WTC11 (cell line): ENCODE data around the gene TBC1D14. TPM values are rescaled to one million over a fixed set of nuclear protein-coding genes. Genes with fewer than 3 reads are reported as not detected.
A peak's percentile ranks its signal among the peaks of the same experiment; 100 is the strongest.

Experiments used
- ATAC-seq: fragments of 200-7000 bp; cut with Tn5 transposase; 2 replicates; pipeline ENCODE4 v1.10.0; 2021; ENCODE audit warnings: mild to moderate bottlenecking, moderate library complexity
- CTCF ChIA-PET: fragments of 300-600 bp; sonication (Branson Sonifier 250); formaldehyde crosslinking; loops from one replicate; lab custom pipeline; 2021; ENCODE audit warnings: antibody characterized with exemption; lab: Charles Lee
- POLR2A ChIA-PET: fragments of 350-600 bp; sonication (Branson Sonifier 250); formaldehyde crosslinking; loops from one replicate; lab custom pipeline; 2021; ENCODE audit warnings: antibody characterized with exemption; lab: Charles Lee
- DNase-seq: peaks from one replicate; pipeline ENCODE4 v3.0.0; 2021; ENCODE audit warnings: low spot score
- H3K27ac Mint-ChIP-seq: 2 replicates; pipeline ENCODE4 v1.8.0; 2021; ENCODE audit warnings: mixed read lengths
- H3K27me3 Mint-ChIP-seq: 2 replicates; pipeline ENCODE4 v1.8.0; 2021; ENCODE audit warnings: low read depth, mild to moderate bottlenecking, moderate library complexity, mixed read lengths
- H3K36me3 Mint-ChIP-seq: 2 replicates; pipeline ENCODE4 v1.8.0; 2021; ENCODE audit warnings: mixed read lengths
- H3K4me1 Mint-ChIP-seq: 2 replicates; pipeline ENCODE4 v1.8.0; 2022; ENCODE audit warnings: mixed read lengths
- H3K4me3 Mint-ChIP-seq: 2 replicates; pipeline ENCODE4 v1.8.0; 2021; ENCODE audit warnings: mild to moderate bottlenecking, moderate library complexity, mixed read lengths
- H3K9me3 Mint-ChIP-seq: 2 replicates; pipeline ENCODE4 v1.8.0; 2021; ENCODE audit warnings: mixed read lengths
- CBFB ChIP-seq: sonication (generic); formaldehyde crosslinking; IDR thresholded peaks from 2 replicates; pipeline ENCODE4 v1.8.1; 2022; ENCODE audit warnings: mild to moderate bottlenecking, low read depth, missing genetic modification reagents
- FOXJ3 ChIP-seq: sonication (generic); formaldehyde crosslinking; IDR thresholded peaks from 2 replicates; pipeline ENCODE4 v1.9.0; 2021; ENCODE audit warnings: missing genetic modification reagents, mild to moderate bottlenecking, borderline replicate concordance
- JUN ChIP-seq: sonication (generic); formaldehyde crosslinking; IDR thresholded peaks from 2 replicates; pipeline ENCODE4 v1.8.0; 2023; ENCODE audit warnings: mild to moderate bottlenecking, missing genetic modification reagents
- OVOL2 ChIP-seq: fragments of 250-450 bp; sonication (Bioruptor Pico); IDR thresholded peaks from 2 replicates; pipeline ENCODE4 v1.9.0; 2021; ENCODE audit warnings: mild to moderate bottlenecking, borderline replicate concordance
- RORB ChIP-seq: fragments of 250-450 bp; sonication (Bioruptor Pico); IDR thresholded peaks from 2 replicates; pipeline ENCODE4 v1.9.0; 2021; ENCODE audit warnings: mild to moderate bottlenecking
- ZNF138 ChIP-seq: sonication (generic); formaldehyde crosslinking; conservative IDR thresholded peaks from 2 replicates; pipeline ENCODE4 v1.8.1; 2022; ENCODE audit warnings: mild to moderate bottlenecking, moderate library complexity, missing genetic modification reagents
- ZNF396 ChIP-seq: fragments of 250-450 bp; sonication (Bioruptor Pico); IDR thresholded peaks from 2 replicates; pipeline ENCODE4 v1.8.0; 2021; ENCODE audit warnings: mild to moderate bottlenecking, moderate library complexity, borderline replicate concordance
- total RNA-seq: library from RNA; stranded (reverse); gene quantifications from 3 replicates; pipeline ENCODE4 v1.2.3, GENCODE V29; 2021
- TF ChIP-seq, protein P1 (sequence below): sonication (generic); formaldehyde crosslinking; IDR thresholded peaks from 2 replicates; pipeline ENCODE4 v1.8.0; 2023; ENCODE audit warnings: missing genetic modification reagents, mild to moderate bottlenecking, borderline replicate concordance
- TF ChIP-seq, protein P2 (sequence below): sonication (generic); formaldehyde crosslinking; conservative IDR thresholded peaks from 2 replicates; pipeline ENCODE4 v1.8.1; 2023; ENCODE audit warnings: mild to moderate bottlenecking, low read depth, missing genetic modification reagents, moderate library complexity
- TF ChIP-seq, protein P3 (sequence below): fragments of 250-450 bp; sonication (Bioruptor Pico); IDR thresholded peaks from 2 replicates; pipeline ENCODE4 v1.9.0; 2021; ENCODE audit warnings: mild to moderate bottlenecking, borderline replicate concordance
- TF ChIP-seq, protein P4 (sequence below): sonication (generic); formaldehyde crosslinking; IDR thresholded peaks from 2 replicates; pipeline ENCODE4 v1.8.1; 2022; ENCODE audit warnings: low read depth, mild to moderate bottlenecking, moderate library complexity, missing genetic modification reagents, borderline replicate concordance
- TF ChIP-seq, protein P5 (sequence below): sonication (generic); formaldehyde crosslinking; IDR thresholded peaks from 2 replicates; pipeline ENCODE4 v1.8.0; 2022; ENCODE audit warnings: mild to moderate bottlenecking, missing genetic modification reagents
- TF ChIP-seq, protein P6 (sequence below): sonication (generic); formaldehyde crosslinking; IDR thresholded peaks from 2 replicates; pipeline ENCODE4 v1.8.0; 2023; ENCODE audit warnings: missing genetic modification reagents
- TF ChIP-seq, protein P7 (sequence below): fragments of 250-450 bp; sonication (Bioruptor Pico); IDR thresholded peaks from 2 replicates; pipeline ENCODE4 v1.8.0; 2021; ENCODE audit warnings: mild to moderate bottlenecking

The TBC1D14 gene
- total RNA-seq, 1 experiment from 2014 or later: 45.1 TPM

DNA sequence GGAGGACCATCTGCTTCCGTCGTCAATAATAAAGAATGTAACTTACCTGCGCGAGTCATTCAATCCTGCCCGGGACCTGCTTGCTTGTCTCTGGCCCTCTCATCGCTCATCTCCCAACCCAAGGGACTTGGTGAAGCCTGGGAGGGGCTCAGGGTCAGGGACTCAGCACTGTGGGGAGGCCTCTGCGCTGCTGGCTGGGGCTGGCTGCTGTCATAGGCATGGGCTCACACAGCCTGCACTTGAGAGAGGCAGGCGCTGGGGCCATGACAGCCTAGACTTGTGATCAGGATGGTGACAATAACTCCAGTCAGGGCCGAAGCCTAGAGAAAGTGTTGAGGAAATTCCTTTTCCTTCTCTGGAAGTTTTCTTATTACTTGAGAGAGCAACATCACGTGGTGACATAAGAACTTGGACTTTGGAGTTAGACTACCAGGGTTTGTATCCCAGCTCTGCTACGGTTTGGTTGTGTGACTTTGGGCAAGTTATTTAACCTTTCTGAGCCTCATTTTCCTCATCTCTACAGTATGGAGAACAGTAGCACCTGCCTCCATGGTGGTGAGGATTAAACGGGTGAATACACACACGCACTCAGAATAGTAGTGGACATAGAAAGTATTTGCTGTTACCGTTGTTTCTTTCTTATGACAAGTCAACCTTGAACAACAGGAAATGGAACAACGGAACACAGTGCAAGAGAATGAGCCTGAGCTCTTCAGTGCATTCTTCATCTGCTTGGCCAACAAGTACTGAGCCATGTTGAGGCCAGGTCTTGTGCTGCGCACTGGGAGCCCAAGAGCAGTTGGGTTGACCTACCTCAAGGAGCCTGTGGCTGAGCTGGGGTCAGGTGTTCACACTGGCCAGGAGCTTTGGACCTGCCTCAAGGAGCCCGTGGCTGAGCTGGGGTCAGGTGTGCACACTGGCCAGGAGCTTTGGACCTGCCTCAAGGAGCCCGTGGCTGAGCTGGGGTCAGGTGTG is 60.5 kb downstream of the TBC1D14 start (continued):
- TF ChIP-seq, protein P1, sequence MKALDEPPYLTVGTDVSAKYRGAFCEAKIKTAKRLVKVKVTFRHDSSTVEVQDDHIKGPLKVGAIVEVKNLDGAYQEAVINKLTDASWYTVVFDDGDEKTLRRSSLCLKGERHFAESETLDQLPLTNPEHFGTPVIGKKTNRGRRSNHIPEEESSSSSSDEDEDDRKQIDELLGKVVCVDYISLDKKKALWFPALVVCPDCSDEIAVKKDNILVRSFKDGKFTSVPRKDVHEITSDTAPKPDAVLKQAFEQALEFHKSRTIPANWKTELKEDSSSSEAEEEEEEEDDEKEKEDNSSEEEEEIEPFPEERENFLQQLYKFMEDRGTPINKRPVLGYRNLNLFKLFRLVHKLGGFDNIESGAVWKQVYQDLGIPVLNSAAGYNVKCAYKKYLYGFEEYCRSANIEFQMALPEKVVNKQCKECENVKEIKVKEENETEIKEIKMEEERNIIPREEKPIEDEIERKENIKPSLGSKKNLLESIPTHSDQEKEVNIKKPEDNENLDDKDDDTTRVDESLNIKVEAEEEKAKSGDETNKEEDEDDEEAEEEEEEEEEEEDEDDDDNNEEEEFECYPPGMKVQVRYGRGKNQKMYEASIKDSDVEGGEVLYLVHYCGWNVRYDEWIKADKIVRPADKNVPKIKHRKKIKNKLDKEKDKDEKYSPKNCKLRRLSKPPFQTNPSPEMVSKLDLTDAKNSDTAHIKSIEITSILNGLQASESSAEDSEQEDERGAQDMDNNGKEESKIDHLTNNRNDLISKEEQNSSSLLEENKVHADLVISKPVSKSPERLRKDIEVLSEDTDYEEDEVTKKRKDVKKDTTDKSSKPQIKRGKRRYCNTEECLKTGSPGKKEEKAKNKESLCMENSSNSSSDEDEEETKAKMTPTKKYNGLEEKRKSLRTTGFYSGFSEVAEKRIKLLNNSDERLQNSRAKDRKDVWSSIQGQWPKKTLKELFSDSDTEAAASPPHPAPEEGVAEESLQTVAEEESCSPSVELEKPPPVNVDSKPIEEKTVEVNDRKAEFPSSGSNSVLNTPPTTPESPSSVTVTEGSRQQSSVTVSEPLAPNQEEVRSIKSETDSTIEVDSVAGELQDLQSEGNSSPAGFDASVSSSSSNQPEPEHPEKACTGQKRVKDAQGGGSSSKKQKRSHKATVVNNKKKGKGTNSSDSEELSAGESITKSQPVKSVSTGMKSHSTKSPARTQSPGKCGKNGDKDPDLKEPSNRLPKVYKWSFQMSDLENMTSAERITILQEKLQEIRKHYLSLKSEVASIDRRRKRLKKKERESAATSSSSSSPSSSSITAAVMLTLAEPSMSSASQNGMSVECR (CRISPR knock-in tag): no peak
- TF ChIP-seq, protein P2, sequence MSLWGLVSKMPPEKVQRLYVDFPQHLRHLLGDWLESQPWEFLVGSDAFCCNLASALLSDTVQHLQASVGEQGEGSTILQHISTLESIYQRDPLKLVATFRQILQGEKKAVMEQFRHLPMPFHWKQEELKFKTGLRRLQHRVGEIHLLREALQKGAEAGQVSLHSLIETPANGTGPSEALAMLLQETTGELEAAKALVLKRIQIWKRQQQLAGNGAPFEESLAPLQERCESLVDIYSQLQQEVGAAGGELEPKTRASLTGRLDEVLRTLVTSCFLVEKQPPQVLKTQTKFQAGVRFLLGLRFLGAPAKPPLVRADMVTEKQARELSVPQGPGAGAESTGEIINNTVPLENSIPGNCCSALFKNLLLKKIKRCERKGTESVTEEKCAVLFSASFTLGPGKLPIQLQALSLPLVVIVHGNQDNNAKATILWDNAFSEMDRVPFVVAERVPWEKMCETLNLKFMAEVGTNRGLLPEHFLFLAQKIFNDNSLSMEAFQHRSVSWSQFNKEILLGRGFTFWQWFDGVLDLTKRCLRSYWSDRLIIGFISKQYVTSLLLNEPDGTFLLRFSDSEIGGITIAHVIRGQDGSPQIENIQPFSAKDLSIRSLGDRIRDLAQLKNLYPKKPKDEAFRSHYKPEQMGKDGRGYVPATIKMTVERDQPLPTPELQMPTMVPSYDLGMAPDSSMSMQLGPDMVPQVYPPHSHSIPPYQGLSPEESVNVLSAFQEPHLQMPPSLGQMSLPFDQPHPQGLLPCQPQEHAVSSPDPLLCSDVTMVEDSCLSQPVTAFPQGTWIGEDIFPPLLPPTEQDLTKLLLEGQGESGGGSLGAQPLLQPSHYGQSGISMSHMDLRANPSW (CRISPR knock-in tag): no peak
- TF ChIP-seq, protein P3, sequence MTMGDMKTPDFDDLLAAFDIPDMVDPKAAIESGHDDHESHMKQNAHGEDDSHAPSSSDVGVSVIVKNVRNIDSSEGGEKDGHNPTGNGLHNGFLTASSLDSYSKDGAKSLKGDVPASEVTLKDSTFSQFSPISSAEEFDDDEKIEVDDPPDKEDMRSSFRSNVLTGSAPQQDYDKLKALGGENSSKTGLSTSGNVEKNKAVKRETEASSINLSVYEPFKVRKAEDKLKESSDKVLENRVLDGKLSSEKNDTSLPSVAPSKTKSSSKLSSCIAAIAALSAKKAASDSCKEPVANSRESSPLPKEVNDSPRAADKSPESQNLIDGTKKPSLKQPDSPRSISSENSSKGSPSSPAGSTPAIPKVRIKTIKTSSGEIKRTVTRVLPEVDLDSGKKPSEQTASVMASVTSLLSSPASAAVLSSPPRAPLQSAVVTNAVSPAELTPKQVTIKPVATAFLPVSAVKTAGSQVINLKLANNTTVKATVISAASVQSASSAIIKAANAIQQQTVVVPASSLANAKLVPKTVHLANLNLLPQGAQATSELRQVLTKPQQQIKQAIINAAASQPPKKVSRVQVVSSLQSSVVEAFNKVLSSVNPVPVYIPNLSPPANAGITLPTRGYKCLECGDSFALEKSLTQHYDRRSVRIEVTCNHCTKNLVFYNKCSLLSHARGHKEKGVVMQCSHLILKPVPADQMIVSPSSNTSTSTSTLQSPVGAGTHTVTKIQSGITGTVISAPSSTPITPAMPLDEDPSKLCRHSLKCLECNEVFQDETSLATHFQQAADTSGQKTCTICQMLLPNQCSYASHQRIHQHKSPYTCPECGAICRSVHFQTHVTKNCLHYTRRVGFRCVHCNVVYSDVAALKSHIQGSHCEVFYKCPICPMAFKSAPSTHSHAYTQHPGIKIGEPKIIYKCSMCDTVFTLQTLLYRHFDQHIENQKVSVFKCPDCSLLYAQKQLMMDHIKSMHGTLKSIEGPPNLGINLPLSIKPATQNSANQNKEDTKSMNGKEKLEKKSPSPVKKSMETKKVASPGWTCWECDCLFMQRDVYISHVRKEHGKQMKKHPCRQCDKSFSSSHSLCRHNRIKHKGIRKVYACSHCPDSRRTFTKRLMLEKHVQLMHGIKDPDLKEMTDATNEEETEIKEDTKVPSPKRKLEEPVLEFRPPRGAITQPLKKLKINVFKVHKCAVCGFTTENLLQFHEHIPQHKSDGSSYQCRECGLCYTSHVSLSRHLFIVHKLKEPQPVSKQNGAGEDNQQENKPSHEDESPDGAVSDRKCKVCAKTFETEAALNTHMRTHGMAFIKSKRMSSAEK (CRISPR knock-in tag): no peak
- TF ChIP-seq, protein P4, sequence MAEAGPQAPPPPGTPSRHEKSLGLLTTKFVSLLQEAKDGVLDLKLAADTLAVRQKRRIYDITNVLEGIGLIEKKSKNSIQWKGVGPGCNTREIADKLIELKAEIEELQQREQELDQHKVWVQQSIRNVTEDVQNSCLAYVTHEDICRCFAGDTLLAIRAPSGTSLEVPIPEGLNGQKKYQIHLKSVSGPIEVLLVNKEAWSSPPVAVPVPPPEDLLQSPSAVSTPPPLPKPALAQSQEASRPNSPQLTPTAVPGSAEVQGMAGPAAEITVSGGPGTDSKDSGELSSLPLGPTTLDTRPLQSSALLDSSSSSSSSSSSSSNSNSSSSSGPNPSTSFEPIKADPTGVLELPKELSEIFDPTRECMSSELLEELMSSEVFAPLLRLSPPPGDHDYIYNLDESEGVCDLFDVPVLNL (CRISPR knock-in tag): no peak
- TF ChIP-seq ZNF138 (CRISPR knock-in tag): no peak

DNA sequence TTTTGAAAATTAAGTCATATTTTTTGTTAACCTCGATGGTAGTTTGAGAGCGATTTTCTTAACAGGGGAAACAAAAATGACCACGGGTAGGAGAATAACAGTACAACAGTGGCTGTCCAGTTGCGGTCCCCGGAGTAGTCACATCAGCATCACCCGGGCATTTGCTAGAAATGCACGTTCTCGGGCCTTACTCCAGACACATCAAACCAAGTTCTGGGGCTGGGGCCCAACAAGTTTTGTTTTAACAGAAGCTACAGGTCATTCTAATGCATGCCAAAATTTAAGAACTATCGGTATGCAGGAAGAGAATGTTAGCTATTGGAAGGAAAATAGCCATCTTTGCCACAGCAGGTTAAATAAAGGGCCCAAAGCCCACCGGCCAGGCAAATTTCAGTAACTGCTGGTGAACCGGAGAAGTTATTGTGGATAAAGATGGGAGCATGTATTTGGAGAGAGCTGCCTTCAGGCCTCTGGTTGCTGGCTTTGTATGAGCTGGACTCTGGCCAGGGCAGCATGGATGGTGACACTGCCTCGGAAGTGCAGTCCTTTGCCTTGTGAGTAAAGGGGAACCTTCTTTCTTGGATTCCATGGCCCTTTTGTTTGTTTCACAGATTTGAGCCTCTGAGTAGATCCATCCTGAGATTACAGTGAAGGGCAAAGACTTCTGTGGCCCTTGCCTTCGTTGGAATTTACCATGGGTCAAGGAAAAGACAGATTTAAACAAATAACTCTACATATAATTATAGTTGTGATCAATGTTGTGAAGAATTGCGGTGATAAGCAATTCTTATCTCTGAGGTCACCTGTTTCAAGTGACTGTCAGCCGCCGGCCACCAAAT is 62.1 kb downstream of the TBC1D14 start:
- DNase-seq (no peak), ATAC-seq (no peak)
- Mint-ChIP-seq H3K27ac (peak overlapping the region; percentile 99), H3K36me3 (peaks cover 27% of the 10 kb centered on the region), H3K9me3 (peaks cover 9% of the 10 kb centered on the region), H3K4me1 (peaks cover 33% of the 10 kb centered on the region), H3K27me3 (no peaks in the 10 kb centered on the region), H3K4me3 (no peak overlapping the region)
- POLR2A ChIA-PET: interaction anchor here (1.1 to 1.2 kb wide), 2 partner anchors 16 to 61 kb away, joined by 3 to 4 read pairs; no protein-coding TSS in a partner anchor
- CTCF ChIA-PET: interaction anchor here (0.9 to 3.5 kb wide), 6 partner anchors 9 to 99 kb away, joined by 5 to 26 read pairs (median 5); partner anchors contain the start of gene TADA2B
- TF ChIP-seq CBFB (CRISPR knock-in tag): no peak
- TF ChIP-seq RORB: no peak
- TF ChIP-seq OVOL2: no peak
- TF ChIP-seq, protein P5, sequence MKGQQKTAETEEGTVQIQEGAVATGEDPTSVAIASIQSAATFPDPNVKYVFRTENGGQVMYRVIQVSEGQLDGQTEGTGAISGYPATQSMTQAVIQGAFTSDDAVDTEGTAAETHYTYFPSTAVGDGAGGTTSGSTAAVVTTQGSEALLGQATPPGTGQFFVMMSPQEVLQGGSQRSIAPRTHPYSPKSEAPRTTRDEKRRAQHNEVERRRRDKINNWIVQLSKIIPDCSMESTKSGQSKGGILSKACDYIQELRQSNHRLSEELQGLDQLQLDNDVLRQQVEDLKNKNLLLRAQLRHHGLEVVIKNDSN (CRISPR knock-in tag): no peak
- TF ChIP-seq, protein P6, sequence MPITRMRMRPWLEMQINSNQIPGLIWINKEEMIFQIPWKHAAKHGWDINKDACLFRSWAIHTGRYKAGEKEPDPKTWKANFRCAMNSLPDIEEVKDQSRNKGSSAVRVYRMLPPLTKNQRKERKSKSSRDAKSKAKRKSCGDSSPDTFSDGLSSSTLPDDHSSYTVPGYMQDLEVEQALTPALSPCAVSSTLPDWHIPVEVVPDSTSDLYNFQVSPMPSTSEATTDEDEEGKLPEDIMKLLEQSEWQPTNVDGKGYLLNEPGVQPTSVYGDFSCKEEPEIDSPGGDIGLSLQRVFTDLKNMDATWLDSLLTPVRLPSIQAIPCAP (CRISPR knock-in tag): no peak
- no peak for TF ChIP-seq ZNF396 (CRISPR knock-in tag)
- no peak for TF ChIP-seq JUN (CRISPR knock-in tag)
- TF ChIP-seq, protein P7, sequence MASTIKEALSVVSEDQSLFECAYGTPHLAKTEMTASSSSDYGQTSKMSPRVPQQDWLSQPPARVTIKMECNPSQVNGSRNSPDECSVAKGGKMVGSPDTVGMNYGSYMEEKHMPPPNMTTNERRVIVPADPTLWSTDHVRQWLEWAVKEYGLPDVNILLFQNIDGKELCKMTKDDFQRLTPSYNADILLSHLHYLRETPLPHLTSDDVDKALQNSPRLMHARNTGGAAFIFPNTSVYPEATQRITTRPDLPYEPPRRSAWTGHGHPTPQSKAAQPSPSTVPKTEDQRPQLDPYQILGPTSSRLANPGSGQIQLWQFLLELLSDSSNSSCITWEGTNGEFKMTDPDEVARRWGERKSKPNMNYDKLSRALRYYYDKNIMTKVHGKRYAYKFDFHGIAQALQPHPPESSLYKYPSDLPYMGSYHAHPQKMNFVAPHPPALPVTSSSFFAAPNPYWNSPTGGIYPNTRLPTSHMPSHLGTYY (CRISPR knock-in tag): no peak
- no peak for TF ChIP-seq FOXJ3 (CRISPR knock-in tag)
